ENCODE measurements around the gene NFU1. TPM values are rescaled to one million over a fixed set of nuclear protein-coding genes. Genes with fewer than 3 reads are reported as not detected.

Gene NFU1
- total and polyA plus RNA-seq, 9 of the 15 experiments (the other 6 are each of a cell fraction or from before 2014, with no cell fraction given), result 33.3 to 61.8 (median 53.7) TPM

DNA sequence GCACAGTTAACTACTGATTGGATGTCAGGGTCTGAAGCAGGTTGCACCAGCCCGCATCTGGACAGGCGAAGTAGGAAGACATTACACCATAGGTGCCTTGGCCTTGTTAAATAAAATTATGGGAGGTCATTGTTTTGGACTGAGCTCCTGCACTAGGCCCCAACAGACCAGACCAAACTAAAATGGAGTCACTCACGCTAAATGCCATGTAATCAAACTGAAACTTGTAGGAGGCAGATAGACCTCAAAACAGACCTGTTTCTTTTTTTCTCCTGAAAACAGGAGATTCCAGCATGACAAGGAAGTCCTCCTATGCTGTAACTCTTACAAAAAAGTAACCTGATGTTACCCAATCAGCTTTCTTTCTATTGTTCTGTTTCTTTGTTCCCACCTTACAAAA is 15.5 kb upstream of the NFU1 start (continued):
- TF ChIP-seq ARID4B (CRISPR knock-in tag; IDR thresholded peaks at IDR 0.05) (no peak), MEIS2 (IDR thresholded peaks at IDR 0.05; ENCODE audit: partially characterized antibody) (no peak), SMAD3 (CRISPR knock-in tag; conservative IDR thresholded peaks at IDR 0.05) (peak; percentile 72; the same call in 1 of the 2 replicates), KLF13 (tag; IDR thresholded peaks at IDR 0.05; ENCODE audit: borderline replicate concordance, low read depth) (peak; percentile 77; the same call in 1 of the 2 replicates), SREBF1 (IDR thresholded peaks at IDR 0.05; ENCODE audit: borderline replicate concordance, low read depth, low read length) (no peak), OTX1 (CRISPR knock-in tag; IDR thresholded peaks at IDR 0.05) (no peak), NR4A1 (CRISPR knock-in tag; IDR thresholded peaks at IDR 0.05) (no peak), NR4A1 (tag; IDR thresholded peaks at IDR 0.05) (peak; percentile 92), TRIM28 (IDR thresholded peaks at IDR 0.05) (no peak), ZNF77 (CRISPR knock-in tag; IDR thresholded peaks at IDR 0.05) (no peak)
- TF ChIP-seq, protein P1, sequence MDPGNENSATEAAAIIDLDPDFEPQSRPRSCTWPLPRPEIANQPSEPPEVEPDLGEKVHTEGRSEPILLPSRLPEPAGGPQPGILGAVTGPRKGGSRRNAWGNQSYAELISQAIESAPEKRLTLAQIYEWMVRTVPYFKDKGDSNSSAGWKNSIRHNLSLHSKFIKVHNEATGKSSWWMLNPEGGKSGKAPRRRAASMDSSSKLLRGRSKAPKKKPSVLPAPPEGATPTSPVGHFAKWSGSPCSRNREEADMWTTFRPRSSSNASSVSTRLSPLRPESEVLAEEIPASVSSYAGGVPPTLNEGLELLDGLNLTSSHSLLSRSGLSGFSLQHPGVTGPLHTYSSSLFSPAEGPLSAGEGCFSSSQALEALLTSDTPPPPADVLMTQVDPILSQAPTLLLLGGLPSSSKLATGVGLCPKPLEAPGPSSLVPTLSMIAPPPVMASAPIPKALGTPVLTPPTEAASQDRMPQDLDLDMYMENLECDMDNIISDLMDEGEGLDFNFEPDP (CRISPR knock-in tag; IDR thresholded peaks at IDR 0.05), result no peak

Data from K562 (cell line).